MM.1S (cell line): ENCODE data around the gene HTR2B.

Experiments
- CTCF ChIP-seq: fragments of 300-600 bp; sonication (generic); IDR thresholded peaks from 2 replicates; pipeline ENCODE4 v1.5.1; 2016; ENCODE audit warnings: antibody characterized with exemption, low read length, mixed read lengths
- EZH2 ChIP-seq: fragments of 300-600 bp; sonication (generic); optimal IDR thresholded peaks from 2 replicates; pipeline ENCODE3; 2017; ENCODE audit warnings: low read depth, mild to moderate bottlenecking, antibody characterized with exemption, low read length, mixed read lengths
- EZH2phosphoT487 ChIP-seq: fragments of 300-600 bp; sonication (generic); IDR thresholded peaks from 2 replicates; pipeline ENCODE4 v1.6.1; 2018; ENCODE audit warnings: antibody characterized with exemption, low read length

- TF ChIP-seq CTCF (no peak), EZH2 (no peak), EZH2phosphoT487 (no peak)
Observed at GRCh38 chr2:231168460-231169139, 43.8 kb upstream of the HTR2B start.
